Amniotic stem cell (primary cell): ENCODE data around the gene CHSY1.

ENCODE experiments used
- DNase-seq: peaks from one replicate; lab custom pipeline; 2025; lab: John Stamatoyannopoulos, UW

CHSY1 gene

DNA sequence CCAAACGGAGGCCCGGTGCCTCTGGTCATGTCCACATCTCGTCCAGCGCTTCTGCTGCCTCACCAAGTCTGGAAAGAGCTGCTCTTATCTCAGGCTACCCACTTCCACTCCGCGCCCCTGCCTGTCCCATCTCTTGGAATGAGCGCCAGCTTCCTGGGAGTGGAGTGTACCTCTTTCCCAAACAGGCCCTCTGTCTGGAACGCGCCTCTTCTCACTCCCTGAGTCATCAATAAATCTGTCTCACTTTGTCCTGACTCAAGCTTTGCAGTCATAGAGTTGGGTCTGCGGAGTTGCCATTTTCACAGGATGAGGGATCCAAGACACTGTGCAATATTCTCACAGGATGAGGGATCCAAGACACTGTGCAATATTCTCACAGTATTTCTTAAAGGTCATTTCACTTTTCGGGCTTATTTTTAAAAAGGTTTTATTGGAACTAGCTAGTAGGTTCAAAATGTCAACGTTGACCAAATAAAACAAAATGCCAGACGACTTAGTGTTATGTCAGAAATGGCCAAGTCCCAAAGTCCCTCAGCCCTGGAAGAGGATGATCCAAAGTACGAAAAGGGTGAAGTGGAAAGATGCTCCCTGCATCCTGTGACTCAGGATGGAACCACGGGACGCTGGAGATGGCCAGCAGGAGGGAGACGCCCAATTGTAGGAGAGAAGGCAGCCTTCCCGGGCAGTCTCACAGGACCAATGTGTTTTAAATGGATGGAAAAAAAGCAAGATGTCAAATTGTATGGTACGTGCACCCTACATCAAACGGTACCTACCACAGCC, 81.1 kb downstream of the CHSY1 start:
- DNase-seq: no peak

DNA sequence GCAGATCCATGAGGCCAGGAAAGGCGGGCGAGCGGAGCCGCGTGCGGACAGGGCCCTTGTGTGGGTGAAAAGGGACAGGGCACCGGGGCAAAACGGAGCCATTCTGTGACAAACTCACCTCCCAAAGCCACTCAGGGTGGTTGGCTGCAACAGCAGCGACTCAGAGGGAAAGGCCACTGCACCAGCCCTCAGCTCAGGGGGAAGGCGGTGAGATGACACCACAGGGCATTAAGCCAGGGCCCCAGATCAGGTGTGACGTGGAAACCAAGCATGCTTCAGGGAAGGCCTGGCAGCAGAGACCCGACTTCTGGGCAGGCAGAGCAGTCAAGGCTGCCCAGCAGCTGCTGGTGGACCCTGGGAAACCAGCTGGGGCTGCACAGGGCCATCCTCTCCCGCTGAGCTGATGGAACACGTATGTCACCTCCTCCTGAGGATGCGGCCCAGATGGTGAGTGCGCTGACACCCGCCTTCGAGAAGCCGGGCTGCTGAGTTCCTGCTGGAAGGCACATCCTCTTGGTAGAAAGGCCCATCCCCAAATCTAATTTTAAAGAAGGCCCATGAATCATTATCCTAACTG, 82.3 kb downstream of the CHSY1 start:
- DNase-seq: no peak

DNA sequence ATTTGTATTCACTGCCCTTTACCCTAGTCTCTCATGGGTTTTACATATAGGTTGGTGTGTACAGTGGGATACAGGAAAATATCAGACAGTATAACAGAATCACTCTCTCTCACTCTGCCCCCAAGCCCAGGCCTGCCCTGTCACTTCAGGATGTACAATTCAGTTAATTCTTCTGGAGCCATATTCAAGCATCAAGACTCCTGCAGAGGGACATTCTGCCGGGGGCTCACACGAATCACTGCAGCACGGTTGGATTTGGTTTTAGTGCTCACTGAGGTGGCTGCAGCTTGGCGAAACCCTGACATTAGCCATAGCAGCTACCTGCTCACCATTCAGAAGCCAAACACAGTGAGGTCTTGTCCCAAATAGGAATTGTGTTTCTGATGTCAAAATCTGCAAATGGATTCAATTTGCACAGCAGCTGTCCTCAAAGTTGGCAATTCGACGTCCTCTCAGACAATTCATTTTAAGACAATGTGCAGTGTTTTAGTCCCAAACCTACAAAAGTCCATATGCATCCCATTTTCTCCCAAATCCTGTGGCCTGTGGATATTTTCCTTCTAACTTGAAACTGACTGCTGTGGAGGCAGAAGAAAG, 82.9 kb downstream of the CHSY1 start:
- no peak for DNase-seq

DNA sequence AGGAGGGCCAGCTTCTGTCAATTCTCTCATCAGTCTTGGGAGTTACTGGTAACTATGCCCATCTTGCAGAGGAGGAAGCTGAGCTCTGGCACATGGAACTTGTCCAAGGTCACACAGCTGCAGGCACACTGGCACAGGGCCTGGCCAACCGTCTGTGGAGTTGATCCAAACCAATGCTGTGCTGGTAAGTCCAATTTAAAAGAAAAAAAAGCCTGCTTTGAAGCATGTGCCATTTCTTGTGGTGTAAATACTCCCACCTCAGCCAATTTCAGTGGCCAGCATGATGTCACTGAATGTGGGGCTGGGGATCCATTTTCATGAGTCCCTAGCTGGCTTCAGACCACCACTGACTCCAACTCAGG, 83.4 kb downstream of the CHSY1 start:
- DNase-seq: no peak

DNA sequence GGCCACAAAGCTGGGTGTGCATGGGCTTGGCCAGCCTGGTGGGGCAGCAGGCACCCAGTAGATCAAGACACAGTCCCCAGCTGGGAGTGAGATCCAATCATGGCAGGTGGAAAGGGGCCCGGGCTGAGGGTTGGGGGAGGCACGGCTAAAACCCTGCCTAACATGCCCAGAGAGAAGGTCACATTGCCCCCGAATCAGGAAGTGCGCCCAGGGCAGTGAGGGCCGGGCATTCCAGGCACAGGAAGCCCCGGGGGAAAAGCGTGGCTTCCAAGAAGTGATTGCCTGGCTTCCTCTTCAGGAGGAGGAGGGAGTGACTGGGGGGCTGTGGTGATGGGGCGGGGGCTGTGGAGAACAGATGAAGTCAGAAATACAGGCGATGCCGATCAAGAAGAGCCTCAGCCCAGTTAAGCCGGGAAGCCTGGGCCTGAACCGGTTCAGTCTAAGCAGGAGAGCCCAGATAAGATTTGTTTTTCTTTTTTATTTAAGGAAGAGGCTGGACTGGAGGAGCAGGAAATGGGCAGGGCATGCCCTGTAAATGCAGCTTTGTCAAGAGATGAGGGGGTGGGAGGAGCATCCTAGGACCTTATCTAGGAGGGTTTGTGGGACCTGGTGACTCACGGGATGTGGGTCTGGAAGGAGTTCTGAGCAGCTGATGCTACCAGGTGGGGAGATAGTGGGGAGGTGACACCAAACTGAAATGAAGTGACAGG, 83.9 kb downstream of the CHSY1 start:
- DNase-seq: no peak

DNA sequence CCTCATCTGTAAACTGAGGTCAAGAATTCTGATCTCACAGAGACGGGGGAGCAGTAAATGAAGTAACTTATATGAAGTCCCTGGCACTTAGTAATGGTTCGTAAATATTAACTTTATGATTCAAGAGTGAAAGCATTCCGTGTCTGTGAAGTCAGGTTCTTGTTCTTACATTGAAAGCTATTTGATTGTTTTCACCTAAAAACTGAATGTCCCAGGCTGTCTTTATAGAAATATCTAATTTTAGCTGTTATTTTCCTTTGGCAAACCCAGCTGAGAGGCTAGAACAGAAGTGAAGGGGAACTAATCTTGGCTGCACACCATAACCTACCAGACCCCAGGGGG, 84.5 kb downstream of the CHSY1 start:
- no peak for DNase-seq

DNA sequence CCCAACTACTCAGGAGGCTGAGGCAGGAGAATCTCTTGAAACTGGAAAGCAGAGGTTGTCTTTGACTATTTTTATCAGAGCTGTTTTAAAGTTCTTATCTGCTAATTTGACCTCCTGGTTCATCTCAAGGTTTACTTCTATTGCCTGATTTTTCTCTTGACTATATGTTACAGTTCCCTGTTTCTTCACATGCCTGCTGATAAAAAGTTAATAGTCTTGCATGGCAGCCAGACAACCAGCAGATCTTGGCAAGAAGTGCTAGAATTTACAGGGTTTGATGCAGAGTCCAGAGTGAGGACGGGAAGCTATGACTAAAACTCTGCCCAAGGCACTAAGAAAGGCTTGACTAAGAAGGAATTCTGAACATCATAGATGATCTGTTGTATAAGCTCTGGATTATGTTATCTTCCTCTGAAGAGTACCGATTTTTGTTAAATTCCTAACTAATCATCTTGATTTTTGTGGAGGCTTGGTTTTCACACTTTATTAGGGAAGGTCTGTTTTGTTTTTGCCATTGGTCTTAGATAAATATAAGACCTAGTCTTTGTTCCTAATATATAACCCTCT, 85.9 kb downstream of the CHSY1 start:
- DNase-seq: no peak

DNA sequence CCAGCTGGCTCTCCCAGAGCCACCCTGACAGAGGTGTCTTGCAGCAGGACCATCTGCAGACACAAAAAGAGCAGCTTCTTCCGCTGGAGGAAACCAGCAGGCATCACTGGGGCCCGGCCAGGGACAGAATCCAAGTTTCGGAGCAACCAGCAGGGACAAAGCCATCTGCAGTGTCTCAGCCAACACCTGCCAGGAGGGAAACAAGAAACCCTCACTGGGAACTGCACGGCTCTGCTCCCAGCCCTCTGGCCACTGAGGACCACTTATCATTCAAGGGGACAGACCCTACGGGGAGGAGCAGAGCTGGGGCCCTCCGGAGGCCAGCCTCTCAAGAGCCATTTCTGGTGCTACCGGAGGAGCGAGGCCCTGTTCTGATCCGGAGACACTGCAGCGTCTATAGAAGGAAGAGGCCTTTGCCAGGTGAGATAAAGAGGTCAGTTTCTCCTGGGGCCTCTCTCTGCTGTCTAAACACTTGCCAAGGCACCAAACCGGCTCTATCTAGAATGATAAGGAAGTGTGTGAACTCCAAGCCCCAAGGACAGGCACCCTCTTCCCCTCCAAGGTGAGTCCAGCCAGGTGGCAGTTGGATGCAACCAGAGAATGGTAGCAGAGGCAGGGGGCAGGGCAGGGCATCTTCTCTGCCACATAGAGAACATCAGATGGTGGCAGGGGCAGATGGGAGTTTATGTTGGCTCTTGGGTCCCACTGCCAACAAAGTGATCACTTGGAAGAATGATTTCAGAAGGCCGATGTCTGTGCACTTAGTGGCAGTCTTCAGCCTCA, 89.0 kb downstream of the CHSY1 start:
- no peak for DNase-seq

DNA sequence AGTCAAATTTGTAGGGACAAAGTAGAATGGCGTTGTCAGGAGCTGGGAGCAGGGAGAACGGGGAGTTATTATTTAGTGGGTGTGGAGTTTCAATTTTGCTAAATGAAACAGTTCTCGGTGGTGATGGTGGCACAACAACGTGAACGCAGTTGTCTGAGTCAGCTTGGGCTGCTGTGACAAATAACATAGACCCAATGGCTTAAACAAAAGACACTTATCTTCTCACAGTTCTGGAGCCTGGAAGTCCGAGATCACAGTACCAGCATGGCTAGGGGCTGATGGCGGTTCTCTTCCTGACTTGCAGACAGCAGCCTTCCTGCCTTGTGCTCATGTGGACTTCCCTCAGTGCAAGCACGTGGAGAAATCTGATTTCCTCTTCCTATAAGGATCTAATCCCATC, 90.2 kb downstream of the CHSY1 start:
- no peak for DNase-seq

DNA sequence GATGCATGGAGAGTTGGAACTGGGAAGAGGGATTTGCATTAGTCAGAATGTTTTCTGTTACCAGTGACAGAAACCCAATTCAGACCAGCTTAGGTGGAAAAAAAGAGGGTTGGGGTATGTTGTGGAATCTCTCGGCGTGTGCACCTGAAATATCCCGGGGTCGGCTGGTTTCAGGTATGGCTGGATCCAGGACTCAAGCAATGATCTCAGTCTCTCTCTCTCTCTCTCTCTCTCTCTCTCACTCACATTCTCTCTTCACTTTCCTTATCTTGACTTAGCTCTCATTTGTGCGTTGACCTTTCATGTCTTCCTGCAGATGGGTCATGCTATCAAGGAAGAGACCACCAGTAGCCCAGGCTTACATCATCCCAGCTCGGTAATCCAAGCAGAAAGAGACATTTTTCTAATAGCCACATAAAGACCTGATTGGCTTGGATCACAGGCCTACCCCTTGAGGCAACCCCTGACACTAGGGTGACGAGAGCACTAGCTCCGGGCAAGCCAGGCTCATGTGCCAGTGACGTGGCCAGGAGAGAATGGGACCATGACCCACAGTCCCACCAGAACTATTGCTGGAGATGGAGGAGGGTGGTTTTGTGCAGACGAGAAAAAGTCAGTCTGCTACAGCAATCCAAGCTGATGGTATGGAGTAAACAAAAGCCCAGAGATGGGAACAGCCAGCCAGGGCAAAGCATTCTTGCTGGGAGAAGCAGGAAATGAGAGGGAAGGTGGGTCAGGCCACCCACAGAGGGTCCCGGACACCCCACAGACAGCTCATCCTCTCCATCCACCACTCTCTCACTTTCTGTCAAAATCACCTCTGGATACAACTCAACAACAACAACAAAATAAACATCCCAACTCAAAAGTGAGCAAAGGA, 91.7 kb downstream of the CHSY1 start:
- DNase-seq: no peak

DNA sequence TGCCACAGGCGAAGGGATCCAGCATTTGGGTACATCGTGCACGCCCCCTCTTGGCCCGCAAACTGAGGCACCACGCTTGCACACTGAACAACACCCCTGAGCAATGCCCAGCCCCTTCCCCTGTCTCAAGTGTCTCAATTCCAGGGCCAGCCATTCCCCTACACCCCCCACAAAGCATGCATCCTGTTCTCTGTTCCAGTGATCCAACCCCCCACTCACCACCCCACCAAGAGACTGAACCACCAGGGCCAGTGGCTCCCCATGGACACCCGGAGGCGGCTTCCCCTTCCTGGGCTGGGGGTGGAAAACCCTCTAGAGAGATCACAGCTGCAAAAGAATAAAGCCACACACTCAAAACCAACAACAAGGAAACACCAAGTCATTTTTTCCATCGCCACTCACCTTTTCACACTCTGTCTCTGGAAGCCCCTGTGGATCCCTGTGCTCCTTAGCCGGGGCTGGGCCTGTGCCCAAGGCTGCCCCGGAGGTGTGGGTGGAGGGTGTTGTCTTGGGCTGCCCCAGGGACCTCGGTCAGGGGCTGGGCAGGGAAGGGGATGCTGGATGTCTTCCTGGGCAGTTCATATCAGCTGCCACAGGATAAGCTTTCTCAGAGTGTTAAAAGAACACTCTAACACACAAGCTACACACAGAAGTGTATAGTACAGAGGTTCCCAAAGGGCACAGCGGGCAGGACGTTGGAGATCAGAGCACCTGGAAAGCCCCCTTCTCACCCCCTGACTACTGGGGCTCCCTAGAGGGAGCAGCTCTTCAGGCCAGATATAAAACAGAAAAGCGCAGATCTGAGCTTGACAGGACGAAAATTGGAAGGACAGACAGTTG, 92.5 kb downstream of the CHSY1 start:
- DNase-seq: no peak

DNA sequence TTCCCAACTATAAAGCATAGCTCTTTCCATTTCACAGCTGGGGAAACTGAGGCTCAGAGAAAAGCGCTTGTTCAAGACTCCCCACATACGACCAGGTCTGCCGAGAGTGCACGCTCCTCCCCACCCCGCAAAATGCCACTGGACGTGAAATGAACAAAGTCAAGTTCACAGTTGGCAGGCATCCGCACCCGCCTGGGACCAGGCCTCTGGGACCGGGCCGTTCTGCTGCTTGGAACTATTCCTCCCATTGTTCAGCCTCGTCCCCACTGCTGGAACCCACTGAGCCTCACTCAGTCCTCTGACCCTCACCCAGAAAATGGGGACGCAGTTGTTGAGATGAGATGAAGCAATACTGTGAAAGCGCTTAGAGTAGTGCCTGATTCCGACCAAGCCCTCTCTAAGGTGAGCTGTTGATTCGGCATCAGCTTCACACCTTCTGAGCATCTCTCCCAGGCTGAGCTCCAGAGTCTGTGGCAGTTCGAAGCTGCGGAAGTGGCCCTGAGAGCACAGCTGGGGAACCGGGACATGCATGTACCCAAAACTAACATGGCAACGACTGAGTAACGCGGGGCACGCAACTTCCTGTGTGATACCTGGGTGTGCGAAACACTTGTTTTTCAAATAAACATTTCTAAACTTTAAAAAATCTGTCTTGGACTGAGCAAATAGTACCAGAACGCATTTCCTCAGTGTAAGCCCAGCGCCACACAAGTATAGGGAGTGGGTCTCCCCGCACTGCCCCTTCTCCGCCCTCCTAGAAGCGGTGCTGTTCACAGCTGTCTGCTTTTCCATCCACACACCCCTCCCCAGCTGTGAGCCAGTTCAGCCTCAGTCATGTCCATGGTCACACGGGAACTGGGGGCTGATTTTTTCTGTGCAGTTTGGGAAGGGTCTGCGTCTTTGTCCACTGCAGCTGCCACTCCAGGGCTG, 93.4 kb downstream of the CHSY1 start:
- DNase-seq: no peak

DNA sequence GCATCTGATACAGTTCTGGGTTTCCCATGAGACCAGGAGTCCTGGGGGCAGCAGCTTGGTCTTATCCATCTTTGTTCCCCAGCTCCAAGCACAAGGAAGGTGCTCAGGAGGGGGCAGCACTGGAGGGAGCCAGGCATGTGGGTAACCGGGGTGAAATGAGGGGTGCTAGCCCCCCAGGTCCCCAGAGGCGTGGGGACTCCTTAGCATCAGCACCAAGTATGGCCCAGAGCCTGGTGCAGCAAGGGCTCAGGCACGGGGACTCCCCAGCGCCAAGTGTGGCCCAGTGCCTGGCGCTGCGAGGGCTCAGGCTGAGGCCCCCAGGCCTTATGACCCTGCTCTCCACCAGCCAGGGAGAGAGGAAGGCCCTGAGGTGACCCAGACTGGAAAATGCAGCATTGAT, 94.1 kb downstream of the CHSY1 start:
- no peak for DNase-seq

DNA sequence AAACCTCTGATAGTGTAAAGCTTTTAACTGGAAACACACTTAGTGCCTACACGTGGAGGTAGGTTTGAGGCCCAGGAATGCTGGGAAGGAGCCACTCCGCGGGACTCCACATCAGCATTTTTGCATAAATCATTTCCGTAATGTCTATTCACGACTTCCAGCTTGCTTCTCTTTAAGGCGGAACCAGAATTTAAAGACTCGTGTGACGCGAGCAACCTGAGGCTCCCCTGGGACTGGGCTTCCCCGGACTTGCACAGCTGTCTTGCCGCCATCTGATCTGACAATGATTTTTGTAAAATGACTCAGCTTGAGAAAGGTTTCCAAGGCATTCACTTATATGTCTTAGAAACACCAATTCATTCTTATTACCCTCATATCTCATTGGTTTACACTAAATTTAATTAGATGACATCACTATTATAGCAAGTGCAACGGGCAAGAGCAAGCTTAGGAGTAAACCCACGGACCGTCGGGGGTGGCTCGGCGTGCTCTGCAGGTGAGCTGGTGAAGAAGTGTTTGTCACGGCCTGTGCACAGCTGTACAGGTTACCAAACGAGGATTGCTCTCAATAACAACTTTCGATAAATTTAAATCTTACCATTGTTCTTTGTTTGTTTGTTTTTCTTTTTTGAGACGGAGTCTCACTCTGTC, 95.2 kb downstream of the CHSY1 start:
- DNase-seq: no peak

DNA sequence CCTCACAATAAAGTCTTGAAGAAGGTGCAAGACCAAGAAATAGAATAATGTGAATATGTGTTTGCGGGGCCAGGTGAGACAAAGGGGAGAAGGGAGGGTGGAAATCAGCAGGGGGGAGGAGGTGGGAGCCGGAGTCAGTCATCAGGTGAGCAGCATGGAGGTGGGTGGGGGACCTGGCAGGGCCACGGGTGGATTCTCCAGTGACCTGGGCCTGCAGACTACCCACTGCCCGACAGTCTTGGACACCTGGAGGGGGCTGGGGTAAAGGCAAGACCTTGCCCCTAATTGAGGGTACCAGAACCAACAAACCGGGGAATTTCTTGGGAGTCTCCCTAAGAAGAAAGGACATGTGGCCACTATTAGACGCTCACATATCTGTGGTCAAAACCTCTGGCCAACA, 95.8 kb downstream of the CHSY1 start:
- no peak for DNase-seq

DNA sequence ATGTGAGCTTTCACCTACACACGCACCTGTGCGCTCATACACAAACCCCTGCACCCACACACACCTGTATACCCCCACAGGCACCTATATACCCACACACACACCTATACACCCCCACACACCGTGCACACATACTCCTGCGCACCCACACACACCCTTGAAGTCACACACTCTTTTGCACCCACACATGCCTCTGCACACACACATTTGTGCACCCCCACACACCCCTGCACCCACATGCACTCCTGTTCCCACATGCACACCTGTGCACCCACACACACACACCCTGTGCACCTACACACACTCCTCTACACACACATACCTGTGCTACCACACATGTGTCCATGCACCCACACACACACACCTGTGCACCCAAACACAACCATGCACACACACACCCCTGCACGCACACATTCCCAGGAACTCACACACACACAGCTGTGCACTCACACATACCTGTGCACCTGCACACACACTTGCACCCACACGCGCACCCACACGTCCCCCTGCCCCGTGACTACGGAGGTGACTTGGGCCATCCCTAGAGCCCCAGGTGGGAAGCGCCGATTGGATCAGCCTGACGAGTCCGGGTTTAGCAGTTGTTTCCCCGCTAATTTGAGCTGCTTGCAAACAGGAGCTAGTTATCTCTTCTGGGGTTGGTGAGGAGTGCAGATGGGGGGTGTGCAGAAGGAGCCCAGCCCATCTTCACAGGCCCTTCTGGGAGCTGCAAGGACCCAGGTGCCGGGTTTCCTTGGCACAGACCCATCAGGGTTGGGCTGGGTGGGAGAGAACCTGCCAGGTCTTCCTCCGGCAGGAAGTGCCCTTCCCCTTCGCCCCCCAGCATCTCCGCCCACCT, 97.8 kb downstream of the CHSY1 start:
- DNase-seq: no peak

DNA sequence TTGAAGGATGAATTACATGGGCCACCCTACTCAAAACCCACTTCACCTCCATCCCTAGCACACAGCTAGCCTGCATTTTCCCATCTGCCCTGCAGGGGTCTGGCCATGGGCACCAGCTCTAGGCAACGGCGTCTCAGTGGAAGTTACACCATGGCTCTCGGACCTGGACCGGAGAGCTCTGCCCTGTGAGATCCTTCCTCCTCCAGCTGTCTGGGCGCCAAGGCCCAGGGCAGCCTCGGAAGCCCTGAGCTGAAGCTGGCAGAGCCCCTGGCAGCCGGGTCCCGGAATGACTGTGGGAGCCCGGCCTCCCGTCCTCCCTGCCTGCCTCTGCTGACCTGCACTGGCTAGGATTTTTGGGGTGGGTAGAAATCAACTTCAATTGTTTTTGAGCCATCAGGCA, 98.9 kb downstream of the CHSY1 start:
- no peak for DNase-seq

DNA sequence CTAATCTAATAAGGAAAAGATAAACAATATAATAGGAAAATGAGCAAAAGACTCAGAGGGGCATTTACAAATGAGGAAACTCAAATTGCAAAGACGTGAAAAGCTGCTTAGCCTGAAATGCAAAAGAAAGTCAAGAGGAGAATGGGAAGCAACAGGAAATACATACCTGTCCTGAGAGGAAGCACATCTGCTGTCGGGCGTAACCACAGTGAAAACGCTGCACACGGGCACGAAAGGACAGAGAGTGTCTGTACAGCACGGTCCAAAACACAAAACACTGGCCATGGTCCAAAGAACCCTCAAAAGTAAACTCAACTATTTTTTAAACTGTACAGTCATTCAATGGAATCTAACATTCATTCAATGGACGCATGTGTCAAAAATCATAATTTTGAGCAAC, 100.6 kb downstream of the CHSY1 start:
- DNase-seq: no peak
